WERI-Rb-1 (cell line): ENCODE measurements around the gene TKFC.

ENCODE experiments used
- DNase-seq: peaks from one replicate; pipeline ENCODE4 v3.0.0-alpha.2; 2020
- H3K27ac ChIP-seq: fragments of 250-450 bp; sonication (Bioruptor Pico); 2 replicates; pipeline ENCODE4 v1.5.1; 2020; ENCODE audit warnings: mild to moderate bottlenecking, moderate library complexity
- H3K27me3 ChIP-seq: fragments of 250-450 bp; sonication (Bioruptor Pico); 2 replicates; pipeline ENCODE4 v1.5.1; 2021; ENCODE audit warnings: mild to moderate bottlenecking, low read depth, moderate library complexity; ENCODE audit not compliant: insufficient read depth, severe bottlenecking
- H3K36me3 ChIP-seq: fragments of 250-450 bp; sonication (Bioruptor Pico); 2 replicates; pipeline ENCODE4 v1.5.1; 2020; ENCODE audit warnings: mild to moderate bottlenecking, moderate library complexity
- H3K4me3 ChIP-seq: 2 replicates; pipeline ENCODE4 v1.5.1; 2011; ENCODE audit warnings: low read depth, mild to moderate bottlenecking, control low read depth, low read length
- H3K9me3 ChIP-seq: fragments of 250-450 bp; sonication (Bioruptor Pico); 2 replicates; pipeline ENCODE4 v1.5.1; 2021; ENCODE audit warnings: mild to moderate bottlenecking, moderate library complexity; ENCODE audit not compliant: severe bottlenecking
- CTCF ChIP-seq: IDR thresholded peaks from 2 replicates; pipeline ENCODE4 v1.5.1; 2011; ENCODE audit warnings: low read depth, mild to moderate bottlenecking, control low read depth, inconsistent platforms, low read length

TKFC gene

GRCh38 chr11:61349916-61350315 lies 16.9 kb downstream of the TKFC start:
- Histone ChIP-seq H3K27me3 (no peaks in the 10 kb centered on the region), H3K27ac (no peak overlapping the region), H3K9me3 (no peaks in the 10 kb centered on the region), H3K4me3 (no peak overlapping the region), H3K36me3 (no peaks in the 10 kb centered on the region)
- no peak for DNase-seq
- no peak for TF ChIP-seq CTCF

- no peak overlapping the region for H3K27ac ChIP-seq
- no peaks in the 10 kb centered on the region for H3K36me3 ChIP-seq
- DNase-seq: no peak
- TF ChIP-seq CTCF: no peak
- no peaks in the 10 kb centered on the region for H3K27me3 ChIP-seq
- no peak overlapping the region for H3K4me3 ChIP-seq
- H3K9me3 ChIP-seq: no peaks in the 10 kb centered on the region
Measured at GRCh38 chr11:61350336-61350735, 17.3 kb downstream of the TKFC start.

- no peak for DNase-seq
- no peak for TF ChIP-seq CTCF
- no peak overlapping the region for H3K27ac ChIP-seq
- no peaks in the 10 kb centered on the region for H3K27me3 ChIP-seq
- H3K36me3 ChIP-seq: no peaks in the 10 kb centered on the region
- no peak overlapping the region for H3K4me3 ChIP-seq
- no peaks in the 10 kb centered on the region for H3K9me3 ChIP-seq
Measured at GRCh38 chr11:61350803-61351202, 17.8 kb downstream of the TKFC start.

GRCh38 chr11:61352038-61352437 lies 19.0 kb downstream of the TKFC start:
- no peaks in the 10 kb centered on the region for H3K27me3 ChIP-seq
- no peak overlapping the region for H3K27ac ChIP-seq
- DNase-seq: no peak
- H3K9me3 ChIP-seq: no peaks in the 10 kb centered on the region
- no peak for TF ChIP-seq CTCF
- H3K36me3 ChIP-seq: no peaks in the 10 kb centered on the region
- no peak overlapping the region for H3K4me3 ChIP-seq

- H3K27me3 ChIP-seq: no peaks in the 10 kb centered on the region
- no peak for DNase-seq
- no peaks in the 10 kb centered on the region for H3K9me3 ChIP-seq
- no peak overlapping the region for H3K27ac ChIP-seq
- no peak overlapping the region for H3K4me3 ChIP-seq
- TF ChIP-seq CTCF: no peak
- no peaks in the 10 kb centered on the region for H3K36me3 ChIP-seq
Measured at GRCh38 chr11:61353131-61354067, 20.4 kb downstream of the TKFC start.
